GM19193 (cell line): Measurements from ENCODE around the gene AKAP1.

Experiments used
- POLR2A ChIP-seq: IDR thresholded peaks from 4 replicates; pipeline ENCODE4 v1.6.1; 2011; ENCODE audit not compliant: insufficient read depth, insufficient read length; ENCODE audit errors: extremely low read depth

AKAP1 gene

DNA sequence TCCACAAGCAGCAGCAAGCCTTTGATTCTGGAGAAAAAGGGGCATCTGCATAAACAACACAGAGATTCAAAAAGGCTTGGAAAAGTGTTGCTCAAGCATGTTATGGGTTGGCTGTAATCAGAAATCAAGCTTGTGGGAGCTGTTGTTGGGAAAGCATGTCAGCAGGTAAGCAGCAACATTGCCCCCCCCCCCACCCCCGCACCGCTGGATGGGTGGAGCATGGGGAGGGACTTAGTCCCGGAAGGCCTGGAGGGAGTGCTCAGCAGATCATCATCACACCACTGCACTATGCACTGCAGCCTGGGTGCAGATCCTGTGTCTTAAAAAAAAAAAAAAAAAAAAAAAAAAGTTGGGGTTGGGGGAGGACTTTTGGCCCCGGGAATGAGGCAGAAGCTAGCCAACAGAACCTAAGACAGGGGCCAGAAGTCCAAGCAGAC lies 16.8 kb upstream of the AKAP1 start:
- TF ChIP-seq POLR2A, result no peak

- TF ChIP-seq POLR2A, result no peak
Measured at GRCh38 chr17:57068707-57069106, 16.3 kb upstream of the AKAP1 start.

DNA sequence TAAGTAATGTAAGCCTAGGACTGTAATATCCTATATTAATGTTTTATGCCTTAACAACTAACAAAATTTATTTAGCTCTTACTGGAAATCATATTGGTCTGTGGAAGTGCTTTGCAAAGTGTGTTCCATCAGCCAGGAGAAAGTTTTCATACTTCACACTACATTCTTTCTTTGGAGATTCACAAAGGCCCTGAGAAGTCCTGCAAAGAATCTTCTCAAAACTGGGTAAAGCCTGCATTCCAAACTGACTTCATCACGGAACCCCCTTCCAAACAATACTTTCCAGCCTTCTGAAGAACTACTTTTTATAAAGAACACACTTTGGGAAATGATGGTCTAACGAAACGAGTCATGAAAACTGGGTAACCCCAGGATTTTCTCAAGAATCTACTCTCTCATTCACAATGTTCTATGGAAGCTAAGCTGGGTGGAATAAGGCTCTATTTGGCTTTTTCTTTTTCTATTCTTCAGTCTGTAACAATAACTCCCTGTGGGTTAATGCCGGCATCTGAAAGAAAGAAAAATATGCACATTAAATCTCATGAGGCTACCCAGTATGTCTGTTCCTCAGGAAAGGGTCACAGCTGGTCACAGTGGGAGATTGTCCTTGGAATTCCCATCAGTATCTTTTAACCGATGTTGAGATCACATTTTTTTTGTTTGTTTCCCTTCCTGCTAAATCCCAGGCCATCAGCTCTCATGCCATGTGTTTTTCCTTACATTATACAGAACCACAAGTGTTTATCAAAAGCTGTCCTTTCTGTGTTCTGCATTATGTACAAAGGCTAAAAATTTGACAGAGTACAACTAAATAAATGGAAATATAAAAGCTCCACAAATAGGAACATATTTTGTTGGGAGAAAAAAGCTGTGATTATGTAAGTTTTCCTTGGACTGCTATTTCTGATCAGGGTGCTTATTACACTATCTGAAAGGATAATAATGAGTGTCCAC lies 12.8 kb upstream of the AKAP1 start:
- TF ChIP-seq POLR2A, result no peak

- no peak for TF ChIP-seq POLR2A
Measured at GRCh38 chr17:57073626-57074025, 11.4 kb upstream of the AKAP1 start.

DNA sequence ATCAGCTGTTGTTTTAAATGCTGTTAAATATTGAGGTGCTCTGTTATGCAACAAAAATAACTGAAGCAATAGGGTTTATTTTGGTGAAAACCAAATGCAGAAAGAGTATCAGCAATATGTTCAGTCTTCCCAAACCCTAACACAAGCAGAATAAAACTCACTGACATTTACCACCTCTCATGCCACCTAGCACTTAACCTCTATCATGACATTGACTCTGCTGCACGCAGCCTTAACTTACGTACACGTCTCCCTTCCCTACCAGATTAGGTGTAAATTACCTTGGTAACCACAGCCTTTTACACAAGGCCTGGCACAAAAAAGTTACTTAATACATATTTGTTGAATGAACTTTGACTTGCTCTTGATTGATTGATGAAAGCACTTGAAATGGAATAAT lies 9.9 kb upstream of the AKAP1 start:
- TF ChIP-seq POLR2A, result no peak

- TF ChIP-seq POLR2A, result no peak
Measured at GRCh38 chr17:57075785-57076184, 9.3 kb upstream of the AKAP1 start.

DNA sequence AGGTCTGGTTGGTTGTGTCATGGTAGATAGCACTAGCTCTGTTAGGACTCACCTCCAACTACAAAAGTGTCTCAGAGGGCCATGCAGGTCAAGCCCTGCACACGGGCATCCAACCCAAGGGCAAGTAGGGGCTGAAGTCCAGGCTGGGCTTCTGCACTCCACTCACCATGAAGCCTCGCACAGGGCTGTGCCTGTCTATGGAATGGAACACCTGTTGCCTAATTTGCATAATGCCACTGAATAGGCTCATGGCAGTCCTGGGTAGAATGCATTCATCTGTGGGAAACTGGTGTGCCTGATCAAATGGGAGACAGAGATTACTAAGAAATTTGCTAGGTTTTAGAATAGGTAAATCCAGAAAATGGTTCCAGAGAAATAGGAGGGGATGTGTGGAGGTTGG lies 8.0 kb upstream of the AKAP1 start:
- no peak for TF ChIP-seq POLR2A

GRCh38 chr17:57078274-57078673 lies 6.8 kb upstream of the AKAP1 start:
- TF ChIP-seq POLR2A, result no peak

DNA sequence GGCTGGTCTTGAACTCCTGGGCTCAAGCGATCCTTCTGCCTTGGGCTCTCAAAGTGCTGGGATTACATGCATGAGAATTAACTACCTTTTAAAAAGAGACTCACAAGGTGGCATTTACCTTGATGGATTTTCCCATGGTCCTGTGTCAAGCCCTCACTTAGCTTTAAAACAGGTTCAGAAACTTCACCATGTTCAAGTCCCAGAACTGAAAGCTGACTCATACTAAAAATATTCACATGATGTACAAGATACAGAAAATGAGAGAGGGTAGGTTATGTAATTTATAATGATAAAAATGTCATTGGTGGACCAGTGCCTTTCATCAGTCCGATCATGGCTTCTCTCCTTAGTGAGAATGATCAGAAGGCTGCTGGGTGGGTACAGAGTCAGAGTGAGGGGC lies 4.3 kb upstream of the AKAP1 start:
- no peak for TF ChIP-seq POLR2A

GRCh38 chr17:57082441-57082840 lies 2.6 kb upstream of the AKAP1 start:
- TF ChIP-seq POLR2A, result no peak

- TF ChIP-seq POLR2A, result no peak
Measured at GRCh38 chr17:57084361-57084801, 665 bp upstream of the AKAP1 start.

DNA sequence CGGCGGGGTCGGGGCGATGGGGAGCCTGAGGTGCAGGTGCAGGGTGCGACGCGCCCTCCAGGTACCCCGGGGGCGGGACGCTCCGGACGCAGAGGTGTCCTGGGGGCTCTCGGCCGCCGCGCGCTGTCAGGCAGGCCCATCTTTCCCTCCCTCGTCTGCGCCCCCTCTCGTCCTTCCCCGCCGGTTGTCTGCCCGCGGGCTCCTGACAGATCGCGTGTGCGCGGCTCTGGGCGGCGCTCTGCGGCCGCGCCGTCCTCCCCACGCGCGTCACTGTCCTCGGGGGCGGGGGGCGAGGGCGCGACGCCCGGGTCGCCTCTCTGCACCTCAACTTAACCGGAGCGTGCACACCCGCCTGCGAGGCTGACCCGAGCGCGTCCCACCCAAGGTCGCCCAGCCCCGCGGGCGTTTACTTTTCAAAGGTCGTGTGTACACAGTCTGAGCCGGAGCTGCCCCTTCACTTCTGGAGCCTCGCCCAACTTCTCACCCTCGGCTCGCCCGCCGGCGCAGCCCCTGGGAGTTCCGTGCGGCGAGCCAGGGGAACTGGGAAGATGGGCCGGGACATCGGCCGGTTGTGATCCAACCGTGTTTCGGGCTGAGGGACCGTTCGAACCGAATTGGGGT lies 512 bp downstream of the AKAP1 start:
- no peak for TF ChIP-seq POLR2A

DNA sequence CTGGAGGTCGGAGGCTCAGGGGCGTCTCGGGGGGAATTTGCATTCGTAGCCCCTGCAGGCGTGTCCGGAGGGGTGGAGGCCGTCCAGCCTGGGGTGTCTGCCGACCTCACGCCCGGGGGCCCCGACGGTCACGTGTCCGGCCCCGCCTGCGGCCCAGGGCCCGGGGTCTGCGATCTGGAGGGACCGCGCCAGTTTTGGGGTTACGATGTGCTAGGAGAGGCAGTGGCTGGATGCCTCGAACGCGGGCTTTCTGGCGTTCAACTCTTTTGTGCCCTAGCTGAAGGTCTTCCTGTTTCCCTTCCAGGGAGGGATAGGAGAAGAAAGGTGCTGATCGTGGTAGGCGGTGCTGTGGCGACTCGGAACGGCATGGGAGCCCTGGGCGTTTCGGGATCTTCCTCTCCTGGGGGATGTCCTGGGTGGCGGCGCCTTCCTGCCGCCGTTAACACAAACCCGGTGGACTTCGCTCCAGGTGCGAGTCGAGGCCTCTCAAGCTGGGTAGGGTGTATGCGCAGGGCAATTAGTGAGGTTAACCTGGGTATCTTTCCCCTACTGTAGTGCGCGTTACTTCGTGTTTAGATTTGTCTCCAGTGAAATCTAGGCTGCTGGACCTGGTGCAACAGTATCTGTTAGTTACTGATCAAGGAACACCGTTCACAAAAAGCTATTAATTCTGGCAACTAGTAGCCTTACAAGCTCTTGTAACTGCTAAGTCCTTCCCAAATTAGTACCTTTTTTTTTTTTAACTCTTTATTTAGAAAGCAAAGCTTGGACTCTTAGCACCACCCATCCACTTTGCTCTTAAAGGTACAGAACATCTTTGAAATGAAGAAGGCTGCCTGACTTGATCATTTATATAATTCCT lies 1.3 kb downstream of the AKAP1 start:
- no peak for TF ChIP-seq POLR2A

DNA sequence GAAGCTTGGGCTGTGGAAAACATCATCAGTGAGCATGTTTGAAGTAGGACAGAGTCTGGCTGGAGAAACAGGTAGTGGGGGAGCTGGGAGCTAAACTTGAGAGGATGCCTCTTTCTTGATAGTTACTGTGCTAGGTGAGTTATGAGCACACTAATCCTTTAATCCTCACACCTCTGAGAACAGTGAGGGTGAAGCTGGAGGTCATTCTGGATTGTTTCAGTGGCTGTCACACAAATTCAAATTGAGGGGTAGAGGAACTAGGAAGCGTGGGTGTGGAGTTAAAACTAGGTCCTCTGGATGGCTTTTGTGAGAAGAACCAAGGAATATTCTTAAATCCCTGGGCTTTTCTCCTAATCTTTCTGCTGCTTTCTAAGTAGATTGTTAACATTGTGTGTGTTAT lies 3.3 kb downstream of the AKAP1 start:
- no peak for TF ChIP-seq POLR2A

DNA sequence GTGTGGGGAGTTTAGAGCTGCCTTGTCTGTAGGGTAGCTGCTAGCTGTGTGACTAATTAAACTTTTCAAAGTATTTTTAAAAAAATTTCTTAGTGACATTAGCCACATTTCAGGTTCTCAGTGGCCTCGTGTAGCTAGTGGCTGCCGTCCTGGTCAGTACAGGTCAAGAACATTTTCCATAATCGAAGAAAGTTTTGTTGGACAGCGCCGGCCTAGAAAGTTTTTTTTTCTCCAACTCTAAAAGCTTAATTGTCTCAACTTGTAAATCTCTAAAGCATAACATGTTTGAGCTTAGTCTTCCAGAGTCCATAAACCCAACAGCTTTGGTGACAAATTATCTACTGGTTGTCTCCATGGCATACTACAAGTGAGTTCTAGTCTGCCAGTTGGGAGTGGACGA lies 4.3 kb downstream of the AKAP1 start:
- no peak for TF ChIP-seq POLR2A
